OCI-LY7 (cell line): ENCODE data around the gene TBX21.

Source experiments
- EZH2phosphoT487 ChIP-seq: fragments of 200-600 bp; sonication (generic); IDR thresholded peaks from 2 replicates; pipeline ENCODE4 v1.6.1; 2018; ENCODE audit warnings: low read depth, borderline replicate concordance, mild to moderate bottlenecking, mixed run types, antibody characterized with exemption, low read length, moderate library complexity, mixed read lengths
- TF ChIP-seq, protein P1 (sequence below): fragments of 200-600 bp; sonication (generic); conservative IDR thresholded peaks from 2 replicates; pipeline ENCODE4 v1.5.1; 2014; ENCODE audit warnings: mild to moderate bottlenecking, antibody characterized with exemption, low read length, moderate library complexity, mixed read lengths

DNA sequence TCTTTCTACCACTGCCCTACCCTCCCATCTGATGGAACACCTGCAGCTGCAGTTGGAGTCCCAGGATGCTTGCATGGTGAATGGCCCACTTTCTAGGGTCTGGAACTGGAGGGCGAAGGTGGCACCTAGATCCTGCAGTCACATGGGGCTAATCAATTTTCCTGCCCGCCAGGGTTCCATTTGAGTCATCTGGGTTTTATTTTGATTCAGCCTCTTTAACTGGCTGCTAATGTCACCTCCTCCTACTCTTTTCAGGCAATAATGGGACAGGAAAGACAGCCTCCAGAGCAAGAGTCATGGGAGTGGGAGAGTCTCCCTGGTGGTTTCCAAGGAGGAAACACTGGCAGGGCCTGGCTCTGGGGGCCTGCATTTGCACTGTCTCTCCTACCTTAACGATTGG is 42.9 kb upstream of the TBX21 start:
- TF ChIP-seq EZH2phosphoT487 = no peak
- TF ChIP-seq, protein P1, sequence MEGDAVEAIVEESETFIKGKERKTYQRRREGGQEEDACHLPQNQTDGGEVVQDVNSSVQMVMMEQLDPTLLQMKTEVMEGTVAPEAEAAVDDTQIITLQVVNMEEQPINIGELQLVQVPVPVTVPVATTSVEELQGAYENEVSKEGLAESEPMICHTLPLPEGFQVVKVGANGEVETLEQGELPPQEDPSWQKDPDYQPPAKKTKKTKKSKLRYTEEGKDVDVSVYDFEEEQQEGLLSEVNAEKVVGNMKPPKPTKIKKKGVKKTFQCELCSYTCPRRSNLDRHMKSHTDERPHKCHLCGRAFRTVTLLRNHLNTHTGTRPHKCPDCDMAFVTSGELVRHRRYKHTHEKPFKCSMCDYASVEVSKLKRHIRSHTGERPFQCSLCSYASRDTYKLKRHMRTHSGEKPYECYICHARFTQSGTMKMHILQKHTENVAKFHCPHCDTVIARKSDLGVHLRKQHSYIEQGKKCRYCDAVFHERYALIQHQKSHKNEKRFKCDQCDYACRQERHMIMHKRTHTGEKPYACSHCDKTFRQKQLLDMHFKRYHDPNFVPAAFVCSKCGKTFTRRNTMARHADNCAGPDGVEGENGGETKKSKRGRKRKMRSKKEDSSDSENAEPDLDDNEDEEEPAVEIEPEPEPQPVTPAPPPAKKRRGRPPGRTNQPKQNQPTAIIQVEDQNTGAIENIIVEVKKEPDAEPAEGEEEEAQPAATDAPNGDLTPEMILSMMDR = no peak
